ENCODE data around the gene CLNK. TPM values are rescaled to one million over a fixed set of nuclear protein-coding genes. Genes with fewer than 3 reads are reported as not detected.

The CLNK gene
- total and polyA plus RNA-seq, 2 of the 8 experiments (the other 6 are each of a cell fraction or from before 2014, with no cell fraction given), result not detected

GRCh38 chr4:10554121-10554520, 130.4 kb downstream of the CLNK start:
- no peak overlapping the region for H3K4me2 ChIP-seq (ENCODE audit: insufficient read depth in 1 of 2, low read depth in 2 of 2, low read length in 2 of 2)

More at GRCh38 chr4:10554121-10554520, 130.4 kb downstream of the CLNK start:
- Histone ChIP-seq H3K36me3 (ENCODE audit: control insufficient read depth in 2 of 4, insufficient read depth in 4 of 4, low read length in 3 of 4) (no peaks in the 10 kb centered on the region), H3K23ac (ENCODE audit: insufficient read length) (no peak overlapping the region), H2BK5ac (ENCODE audit: low read depth, low read length) (no peak overlapping the region), H3K4me3 (ENCODE audit: extremely low read depth in 1 of 4, insufficient read depth in 2 of 4, low read depth in 3 of 4, low read length in 4 of 4) (no peak overlapping the region), H2BK20ac (ENCODE audit: low read length) (no peak overlapping the region), H4K20me1 (replicated peaks in 1 of 2; ENCODE audit: control insufficient read depth in 1 of 2, insufficient read depth in 2 of 2, low read length in 2 of 2) (no peaks in the 10 kb centered on the region), H3K9me3 (ENCODE audit: insufficient read depth in 2 of 2, low read depth in 1 of 2, low read length in 1 of 2) (no peaks in the 10 kb centered on the region), H3K9ac (replicated peaks in 1 of 4; ENCODE audit: extremely low read depth in 1 of 4, low read depth in 3 of 4, low read length in 3 of 4) (no peak overlapping the region), H3K4me1 (replicated peaks in 1 of 4; ENCODE audit: control insufficient read depth in 3 of 4, insufficient read depth in 4 of 4, low read length in 3 of 4) (no peaks in the 10 kb centered on the region), H4K91ac (replicated peaks; ENCODE audit: insufficient read length, low read length) (no peak overlapping the region), H3K56ac (replicated peaks; ENCODE audit: insufficient read length, low read depth, low read length) (no peak overlapping the region), H4K8ac (ENCODE audit: extremely low read depth, insufficient read depth, low read length) (no peak overlapping the region), H2BK12ac (ENCODE audit: low read depth, low read length) (no peak overlapping the region), H3K23me2 (ENCODE audit: low read depth, low read length) (no peaks in the 10 kb centered on the region), H2AFZ (ENCODE audit: low read length) (no peak overlapping the region), H2BK15ac (ENCODE audit: low read length) (no peak overlapping the region), H3K79me2 (ENCODE audit: control insufficient read depth in 1 of 2, insufficient read depth in 2 of 2, low read length in 2 of 2) (no peaks in the 10 kb centered on the region), H3K18ac (ENCODE audit: extremely low read depth, low read length) (no peak overlapping the region), H3K14ac (ENCODE audit: insufficient read length) (no peak overlapping the region), H4K5ac (ENCODE audit: insufficient read length, low read depth, low read length) (no peak overlapping the region), H3K79me1 (ENCODE audit: low read depth, low read length) (no peaks in the 10 kb centered on the region), H3K4ac (replicated peaks; ENCODE audit: insufficient read length, low read depth, low read length) (no peak overlapping the region), H2BK120ac (replicated peaks; ENCODE audit: low read depth, low read length) (no peak overlapping the region), H3K27me3 (replicated peaks in 1 of 4; ENCODE audit: control insufficient read depth in 3 of 4, extremely low read depth in 1 of 4, insufficient read depth in 3 of 4, low read length in 3 of 4) (no peaks in the 10 kb centered on the region), H2AK5ac (ENCODE audit: low read depth, low read length) (no peak overlapping the region), H3K27ac (ENCODE audit: low read depth, low read length) (no peak overlapping the region)
- 79% methylated on average over 2 of the region's 2 CpGs; no CpG with 5 or more reads in 1 of the 2 experiments for WGBS, 2 experiments (ENCODE audit: extremely low coverage in 1 of 2, insufficient coverage in 1 of 2, insufficient read length in 1 of 2, insufficient replicate concordance in 2 of 2, low coverage in 1 of 2, low lambda C conversion rate in 2 of 2, missing lambda C conversion rate in 1 of 2)
- POLR2A ChIA-PET (ENCODE audit: partially characterized antibody), result no interaction called here
- TF ChIP-seq YY1 (IDR thresholded peaks at IDR 0.05; ENCODE audit: low read depth, low read length) (no peak), USF2 (IDR thresholded peaks at IDR 0.05; ENCODE audit: low read length) (no peak), BCL11A (IDR thresholded peaks at IDR 0.05; ENCODE audit: low read depth in 2 of 2, low read length in 2 of 2) (no peak), CTBP2 (IDR thresholded peaks at IDR 0.05; ENCODE audit: borderline replicate concordance, insufficient read depth, insufficient read length, low read length) (no peak), NANOG (IDR thresholded peaks at IDR 0.05; ENCODE audit: insufficient read depth, low read depth, low read length, poor library complexity, severe bottlenecking) (no peak), TAF7 (optimal IDR thresholded peaks at IDR 0.05; ENCODE audit: borderline replicate concordance, low read depth, low read length) (no peak), CEBPB (IDR thresholded peaks at IDR 0.05; ENCODE audit: low read depth, low read length) (no peak), JUND (IDR thresholded peaks at IDR 0.05; ENCODE audit: low read length) (no peak), MAX (IDR thresholded peaks at IDR 0.05) (no peak), SIX5 (IDR thresholded peaks at IDR 0.05; ENCODE audit: low read depth, low read length) (no peak)
- CTCF ChIA-PET (ENCODE audit: partially characterized antibody), result interaction anchor here (0.6 to 7.6 kb wide), 8 partner anchors 16 to 863 kb away, joined by 3 to 57 read pairs (median 4); no protein-coding TSS in a partner anchor
- FAIRE-seq (no peak), DNase-seq (ENCODE audit: low read depth in 1 of 2, low spot score in 2 of 2) (no peak)
